Type B pancreatic cell (in vitro differentiated cells): ENCODE measurements around the gene NFE2L1. TPM values are rescaled to one million over a fixed set of nuclear protein-coding genes. Genes with fewer than 3 reads are reported as not detected.

Experiments used
- DNase-seq: peaks from one replicate; pipeline ENCODE4 v3.0.0; 2021; ENCODE audit warnings: mixed read lengths; ENCODE audit not compliant: unreplicated experiment; ENCODE audit errors: extremely low spot score
- H3K27ac Mint-ChIP-seq: 2 replicates; pipeline ENCODE4 v1.8.0; 2021; ENCODE audit warnings: mild to moderate bottlenecking, mixed read lengths
- H3K27me3 Mint-ChIP-seq: 2 replicates; pipeline ENCODE4 v1.8.0; 2021; ENCODE audit warnings: mixed read lengths
- H3K36me3 Mint-ChIP-seq: 2 replicates; pipeline ENCODE4 v1.8.0; 2021; ENCODE audit warnings: mixed read lengths
- H3K4me1 Mint-ChIP-seq: one replicate; pipeline ENCODE4 v1.8.0; 2021; ENCODE audit warnings: mixed read lengths; ENCODE audit not compliant: unreplicated experiment
- H3K4me3 Mint-ChIP-seq: 2 replicates; pipeline ENCODE4 v1.8.0; 2021; ENCODE audit warnings: mild to moderate bottlenecking, mixed read lengths
- H3K9me3 Mint-ChIP-seq: 2 replicates; pipeline ENCODE4 v1.8.0; 2021; ENCODE audit warnings: mixed read lengths
- total RNA-seq: library from RNA; stranded (reverse); gene quantifications from 2 replicates; pipeline ENCODE4 v1.2.1, GENCODE V29; 2021; ENCODE audit warnings: low replicate concordance
- TF ChIP-seq, protein P1 (sequence below): fragments of 200-600 bp; sonication (generic); conservative IDR thresholded peaks from 2 replicates; pipeline ENCODE4 v1.5.0; 2021; ENCODE audit warnings: antibody characterized with exemption, mild to moderate bottlenecking

The NFE2L1 gene
- total RNA-seq, 1 donor from 2014 or later = 99.1 TPM

GRCh38 chr17:48025040-48025903 lies 22.9 kb upstream of the NFE2L1 start:
- Mint-ChIP-seq H3K36me3 (no peaks in the 10 kb centered on the region), H3K27ac (peak overlapping the region; percentile 97)
- DNase-seq = peak; percentile 98

DNA sequence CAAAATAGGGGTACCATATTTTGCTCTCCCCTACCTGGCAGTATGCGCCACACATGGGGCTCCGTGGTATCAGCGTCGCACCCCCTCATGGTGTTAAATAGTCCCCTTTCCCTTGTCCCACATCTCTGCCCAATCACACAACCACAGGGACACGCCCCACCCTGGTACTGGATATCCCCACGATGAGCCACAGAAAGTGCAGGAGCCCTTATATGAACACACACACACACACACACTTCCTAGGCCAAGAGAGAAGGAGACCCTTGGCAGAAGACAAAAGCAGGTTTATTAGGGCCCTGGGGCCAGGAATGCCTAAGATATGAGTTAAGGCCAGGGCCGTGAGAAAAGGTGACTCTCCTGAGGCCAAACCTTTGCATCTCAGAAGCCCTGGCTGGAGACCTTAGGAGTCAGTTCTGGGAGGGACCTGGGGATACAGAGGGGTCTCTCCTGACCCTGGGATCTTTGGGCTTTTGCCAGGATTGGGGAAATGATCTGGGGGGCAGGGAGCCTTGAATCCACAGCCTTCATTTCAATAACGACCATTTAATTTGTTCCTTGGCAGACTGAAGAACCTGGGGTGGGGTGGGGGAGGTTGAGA lies 22.2 kb upstream of the NFE2L1 start:
- H3K9me3 Mint-ChIP-seq = no peaks in the 10 kb centered on the region
- no peak for DNase-seq
- H3K4me3 Mint-ChIP-seq = peak overlapping the region; percentile 92
- H3K27me3 Mint-ChIP-seq = peaks cover 37% of the 10 kb centered on the region
- peaks cover 21% of the 10 kb centered on the region for H3K4me1 Mint-ChIP-seq
- peak overlapping the region; percentile 97 for H3K27ac Mint-ChIP-seq
- H3K36me3 Mint-ChIP-seq = no peaks in the 10 kb centered on the region
- TF ChIP-seq, protein P1, sequence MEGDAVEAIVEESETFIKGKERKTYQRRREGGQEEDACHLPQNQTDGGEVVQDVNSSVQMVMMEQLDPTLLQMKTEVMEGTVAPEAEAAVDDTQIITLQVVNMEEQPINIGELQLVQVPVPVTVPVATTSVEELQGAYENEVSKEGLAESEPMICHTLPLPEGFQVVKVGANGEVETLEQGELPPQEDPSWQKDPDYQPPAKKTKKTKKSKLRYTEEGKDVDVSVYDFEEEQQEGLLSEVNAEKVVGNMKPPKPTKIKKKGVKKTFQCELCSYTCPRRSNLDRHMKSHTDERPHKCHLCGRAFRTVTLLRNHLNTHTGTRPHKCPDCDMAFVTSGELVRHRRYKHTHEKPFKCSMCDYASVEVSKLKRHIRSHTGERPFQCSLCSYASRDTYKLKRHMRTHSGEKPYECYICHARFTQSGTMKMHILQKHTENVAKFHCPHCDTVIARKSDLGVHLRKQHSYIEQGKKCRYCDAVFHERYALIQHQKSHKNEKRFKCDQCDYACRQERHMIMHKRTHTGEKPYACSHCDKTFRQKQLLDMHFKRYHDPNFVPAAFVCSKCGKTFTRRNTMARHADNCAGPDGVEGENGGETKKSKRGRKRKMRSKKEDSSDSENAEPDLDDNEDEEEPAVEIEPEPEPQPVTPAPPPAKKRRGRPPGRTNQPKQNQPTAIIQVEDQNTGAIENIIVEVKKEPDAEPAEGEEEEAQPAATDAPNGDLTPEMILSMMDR = no peak

More at GRCh38 chr17:48025040-48025903, 22.9 kb upstream of the NFE2L1 start:
- TF ChIP-seq, protein P1 = peak; percentile 79
- H3K4me1 Mint-ChIP-seq = peaks cover 21% of the 10 kb centered on the region
- H3K9me3 Mint-ChIP-seq = no peaks in the 10 kb centered on the region
- H3K4me3 Mint-ChIP-seq = peak overlapping the region; percentile 92
- H3K27me3 Mint-ChIP-seq = peaks cover 37% of the 10 kb centered on the region

DNA sequence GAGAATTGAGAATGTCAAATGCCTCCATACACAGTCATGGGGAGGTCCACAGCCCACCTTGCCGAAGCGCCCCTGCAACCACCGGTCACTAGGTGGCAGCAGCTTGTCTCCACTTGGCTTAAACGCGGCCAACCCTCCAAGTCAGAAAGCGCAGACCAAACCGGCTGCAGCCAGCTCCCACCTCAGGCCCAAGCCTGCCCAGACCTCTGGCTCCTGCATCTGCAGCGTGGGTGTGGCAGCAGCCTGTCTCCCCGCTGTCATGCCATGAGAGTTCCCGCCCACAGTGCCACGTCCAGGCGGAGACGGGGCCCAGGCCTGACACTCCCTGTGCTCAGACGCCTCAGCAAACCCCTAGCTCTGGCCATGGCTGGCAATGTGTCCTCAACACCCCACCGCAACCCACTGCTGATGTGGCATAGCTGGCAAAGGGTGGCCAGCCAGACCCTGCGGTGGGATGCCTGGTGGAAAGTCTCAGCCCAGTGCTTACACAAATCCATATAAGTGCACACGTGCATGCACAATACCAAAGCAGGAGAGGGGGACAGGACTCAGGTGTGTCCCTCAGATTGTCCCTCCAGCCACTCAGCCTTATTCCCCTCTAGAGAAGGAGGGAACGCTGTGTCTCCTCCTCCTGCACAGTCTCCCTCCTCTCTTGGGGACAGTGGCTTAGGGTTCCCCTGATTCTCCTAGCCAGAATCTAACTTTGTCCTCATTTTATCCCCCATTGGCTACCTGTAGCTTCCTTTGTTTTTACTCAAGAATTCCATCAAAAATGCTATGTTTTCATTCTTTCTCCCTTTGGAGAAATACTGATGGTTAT lies 21.4 kb upstream of the NFE2L1 start:
- H3K27ac Mint-ChIP-seq = peak overlapping the region; percentile 97
- DNase-seq = peak; percentile 90
- H3K27me3 Mint-ChIP-seq = peaks cover 39% of the 10 kb centered on the region
- peak overlapping the region; percentile 59 for H3K4me3 Mint-ChIP-seq
- TF ChIP-seq, protein P1 = peak; percentile 96
- peaks cover 21% of the 10 kb centered on the region for H3K4me1 Mint-ChIP-seq
- no peaks in the 10 kb centered on the region for H3K9me3 Mint-ChIP-seq
- H3K36me3 Mint-ChIP-seq = no peaks in the 10 kb centered on the region

DNA sequence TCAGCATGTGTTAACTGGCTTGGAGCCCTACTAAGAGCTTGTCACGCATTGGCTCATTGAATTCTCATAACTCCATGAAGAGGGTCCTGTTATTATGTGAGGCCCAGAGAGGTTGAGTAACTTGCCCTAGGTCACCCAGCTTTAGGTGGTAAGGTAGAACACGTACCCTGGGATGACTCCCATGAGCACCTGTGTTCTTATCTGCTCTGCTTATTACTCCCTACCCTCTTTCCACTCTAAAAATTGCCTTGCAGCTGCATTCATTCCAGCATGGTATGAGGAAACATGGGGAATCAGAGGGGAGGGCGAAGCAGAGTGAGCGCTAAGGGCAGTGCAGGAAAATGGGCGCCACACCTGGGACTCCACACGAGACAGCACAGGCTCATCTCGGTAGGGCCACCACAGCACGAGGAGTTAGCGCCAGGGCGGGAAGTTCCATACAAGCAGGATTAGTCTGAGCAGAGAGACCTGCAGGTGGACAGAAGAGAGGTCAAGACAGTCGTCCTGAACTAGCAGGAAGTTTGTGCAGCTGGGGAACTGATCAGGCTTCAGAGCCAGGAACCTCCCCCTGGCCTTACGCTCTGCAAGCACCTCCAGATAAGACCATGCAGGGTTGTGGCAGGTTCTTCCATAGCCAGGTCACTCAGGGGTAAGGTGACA lies 20.7 kb upstream of the NFE2L1 start:
- Mint-ChIP-seq H3K4me1 (peaks cover 21% of the 10 kb centered on the region), H3K27ac (no peak overlapping the region), H3K27me3 (peaks cover 39% of the 10 kb centered on the region), H3K9me3 (no peaks in the 10 kb centered on the region), H3K4me3 (no peak overlapping the region), H3K36me3 (no peaks in the 10 kb centered on the region)
- TF ChIP-seq, protein P1 = no peak
- no peak for DNase-seq

DNA sequence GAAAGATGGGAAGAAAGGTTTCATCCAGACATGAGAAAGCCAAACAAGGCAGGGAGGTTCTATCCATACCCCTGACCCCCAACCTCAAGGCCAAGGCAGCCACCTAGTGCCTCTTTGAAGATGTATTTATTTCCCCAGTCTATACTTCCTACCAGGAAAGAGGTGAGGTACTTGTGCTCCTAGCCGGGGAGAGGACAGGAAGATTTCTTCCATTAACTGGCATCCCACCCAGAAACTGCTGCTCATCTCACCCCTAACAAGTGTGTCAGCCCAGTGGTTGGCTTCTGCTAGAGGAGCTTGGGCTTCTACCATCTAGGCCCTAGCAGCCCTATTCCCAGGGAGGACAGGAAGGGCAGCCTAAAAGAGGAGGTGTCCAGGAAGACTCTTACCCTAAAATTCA lies 19.4 kb upstream of the NFE2L1 start:
- DNase-seq = no peak
- Mint-ChIP-seq H3K4me3 (no peak overlapping the region), H3K27ac (no peak overlapping the region), H3K4me1 (peaks cover 16% of the 10 kb centered on the region), H3K9me3 (no peaks in the 10 kb centered on the region), H3K36me3 (no peaks in the 10 kb centered on the region), H3K27me3 (peaks cover 43% of the 10 kb centered on the region)
- TF ChIP-seq, protein P1 = no peak
